Stimulated activated naive CD8-positive, alpha-beta T cell treated with anti-CD3 and anti-CD28 coated beads, Interleukin-15, Interleukin-2, amounts not matched to agents 100 U/mL and 50 U/mL, for 24 hours (primary cell): ENCODE results near the gene SEPTIN8.

Experiments used
- ATAC-seq: fragments of 150-1000 bp; cut with Tn5 transposase; one replicate; pipeline ENCODE4 v1.10.0; 2021
- DNase-seq: peaks from one replicate; pipeline ENCODE4 v3.0.0; 2021

The SEPTIN8 gene

GRCh38 chr5:132777209-132778069 is at the start of gene SEPTIN8:
TSS of gene SEPTIN8 (minus strand) at chr5:132777239. CDS start at chr5:132777137, 102 bp downstream.
- DNase-seq, result peak; percentile 55
- peak; percentile 53 for ATAC-seq

- DNase-seq (no peak), ATAC-seq (no peak)
Measured at GRCh38 chr5:132826424-132827082, 49.5 kb upstream of the SEPTIN8 start.

- ATAC-seq (peak; percentile 20), DNase-seq (no peak)
Measured at GRCh38 chr5:132825834-132826391, 48.9 kb upstream of the SEPTIN8 start.

- ATAC-seq, result no peak
Measured at GRCh38 chr5:132825033-132825833, 48.2 kb upstream of the SEPTIN8 start.

GRCh38 chr5:132824426-132824825 is 47.4 kb upstream of the SEPTIN8 start:
- DNase-seq, result no peak
- no peak for ATAC-seq

More at GRCh38 chr5:132825033-132825833, 48.2 kb upstream of the SEPTIN8 start:
- no peak for DNase-seq

GRCh38 chr5:132823481-132824050 is 46.5 kb upstream of the SEPTIN8 start:
- ATAC-seq (no peak), DNase-seq (no peak)

- no peak for DNase-seq
- no peak for ATAC-seq
Measured at GRCh38 chr5:132822650-132823480, 45.8 kb upstream of the SEPTIN8 start.

GRCh38 chr5:132821791-132822190 is 44.8 kb upstream of the SEPTIN8 start:
- no peak for ATAC-seq
- no peak for DNase-seq

GRCh38 chr5:132821350-132821749 is 44.3 kb upstream of the SEPTIN8 start:
- ATAC-seq (no peak), DNase-seq (no peak)

- peak; percentile 95 for DNase-seq
- peak; percentile 88 for ATAC-seq
Measured at GRCh38 chr5:132820162-132820754, 43.2 kb upstream of the SEPTIN8 start.

- no peak for DNase-seq
- ATAC-seq, result no peak
Measured at GRCh38 chr5:132819468-132819867, 42.4 kb upstream of the SEPTIN8 start.

GRCh38 chr5:132817011-132817410 is 40.0 kb upstream of the SEPTIN8 start:
- ATAC-seq, result no peak
- DNase-seq, result no peak

- ATAC-seq (no peak), DNase-seq (no peak)
Measured at GRCh38 chr5:132816554-132816953, 39.5 kb upstream of the SEPTIN8 start.

- DNase-seq (no peak), ATAC-seq (no peak)
Measured at GRCh38 chr5:132816083-132816482, 39.0 kb upstream of the SEPTIN8 start.

- no peak for DNase-seq
- ATAC-seq, result no peak
Measured at GRCh38 chr5:132815454-132815853, 38.4 kb upstream of the SEPTIN8 start.

- ATAC-seq (no peak), DNase-seq (no peak)
Measured at GRCh38 chr5:132814503-132815294, 37.7 kb upstream of the SEPTIN8 start.

- DNase-seq, result no peak
- peak; percentile 55 for ATAC-seq
Measured at GRCh38 chr5:132813599-132814502, 36.8 kb upstream of the SEPTIN8 start.

GRCh38 chr5:132812781-132813598 is 36.0 kb upstream of the SEPTIN8 start, which contains the start of gene SOWAHA:
TSS of gene SOWAHA (plus strand) at chr5:132813302. CDS start at chr5:132813622, 320 bp downstream.
- peak; percentile 17 for ATAC-seq
- DNase-seq, result no peak
